Measurements from ENCODE around the gene DDAH2. TPM values are rescaled to one million over a fixed set of nuclear protein-coding genes. Genes with fewer than 3 reads are reported as not detected.
"Not testable (repeated sequence)": the region's sequence is repeated elsewhere in the genome, so short reads cannot be mapped to it uniquely, and the experiment has no call there.

The DDAH2 gene
- polyA plus RNA-seq, 4 donors, result 163 to 243 (median 200) TPM

DNA sequence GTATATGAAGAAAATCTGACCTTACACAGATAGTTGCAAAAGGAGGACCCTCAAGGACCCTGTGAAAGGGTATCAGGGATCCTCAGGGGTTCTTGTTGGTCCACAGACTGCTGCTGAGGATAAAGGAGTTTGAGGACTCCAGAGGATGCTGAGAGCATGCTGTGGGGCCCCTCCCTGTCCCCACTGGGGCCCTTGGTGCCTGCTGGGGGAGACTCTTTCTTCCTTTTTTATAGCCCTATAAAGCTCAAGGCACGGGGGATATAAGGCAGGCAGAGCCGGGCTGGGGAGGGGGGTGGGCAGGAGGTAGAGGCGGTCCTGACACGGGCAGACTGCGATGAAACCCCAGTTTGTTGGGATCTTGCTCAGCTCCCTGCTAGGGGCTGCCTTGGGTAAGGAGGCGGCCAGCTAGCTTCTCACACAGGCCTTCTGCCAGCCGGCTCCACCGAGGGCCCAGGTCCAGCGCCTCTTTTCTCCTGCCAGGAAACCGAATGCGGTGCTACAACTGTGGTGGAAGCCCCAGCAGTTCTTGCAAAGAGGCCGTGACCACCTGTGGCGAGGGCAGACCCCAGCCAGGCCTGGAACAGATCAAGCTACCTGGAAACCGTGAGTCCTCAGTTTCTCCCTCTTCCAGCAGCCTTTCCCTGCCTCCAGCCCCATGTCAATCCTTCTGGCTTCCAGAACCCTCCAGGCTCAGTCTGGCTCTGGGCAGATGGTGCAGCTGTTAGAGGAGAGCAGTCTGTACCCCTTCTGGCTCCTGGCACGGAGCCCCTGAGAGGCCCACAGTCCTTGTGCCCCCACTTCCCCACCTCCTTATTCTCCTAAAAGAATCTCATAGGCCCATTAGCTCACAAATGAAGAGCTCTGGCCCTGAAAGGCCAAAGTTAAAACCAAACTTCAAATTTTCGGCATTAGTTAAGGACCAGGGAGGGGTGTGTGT, 13.8 kb downstream of the DDAH2 start, which contains the start of gene LY6G6D:
Gene LY6G6D (plus strand): TSS at position 327 of the 937 bp plus-strand sequence. CDS start 8 bp downstream, at position 335.
- DNase-seq (ENCODE audit: low read depth in 4 of 4, low spot score in 2 of 4), result no peak

DNA sequence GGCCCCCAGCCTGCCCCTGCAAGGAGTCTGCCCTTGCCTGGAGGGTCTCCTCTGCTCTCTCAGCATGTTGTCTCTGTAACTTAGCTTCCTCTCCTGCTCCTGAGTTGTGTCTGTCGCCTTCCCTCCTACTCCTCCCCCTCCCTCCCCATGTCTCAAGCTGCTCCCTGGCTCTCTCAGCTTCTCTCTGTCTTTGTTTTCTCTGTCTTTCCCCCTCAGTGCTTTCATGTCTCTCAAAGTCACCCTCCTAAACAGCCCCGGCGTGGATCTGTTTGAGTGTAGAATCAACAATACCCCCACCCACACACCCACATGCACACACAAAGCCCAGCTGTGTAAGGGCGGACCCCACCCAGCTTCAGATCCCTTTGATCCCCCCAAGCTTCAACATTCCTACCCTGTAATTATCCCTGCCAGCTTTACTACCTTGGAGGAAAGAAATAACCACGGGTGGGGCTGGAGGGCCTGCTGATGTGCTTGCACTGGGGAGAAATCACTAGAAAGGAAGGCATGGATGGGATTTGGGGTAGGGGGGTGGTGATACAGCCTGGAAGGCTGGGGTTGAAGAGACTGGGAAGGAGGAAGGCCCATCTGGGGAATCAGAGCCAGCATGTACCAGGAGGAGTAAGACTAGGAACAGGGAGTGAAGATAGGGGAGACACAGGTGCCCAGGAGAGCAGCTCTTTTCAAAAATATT, 15.0 kb downstream of the DDAH2 start:
- peak in 2 of 4 donors; percentile 37 to 45 for DNase-seq (ENCODE audit: low read depth in 4 of 4, low spot score in 2 of 4)

DNA sequence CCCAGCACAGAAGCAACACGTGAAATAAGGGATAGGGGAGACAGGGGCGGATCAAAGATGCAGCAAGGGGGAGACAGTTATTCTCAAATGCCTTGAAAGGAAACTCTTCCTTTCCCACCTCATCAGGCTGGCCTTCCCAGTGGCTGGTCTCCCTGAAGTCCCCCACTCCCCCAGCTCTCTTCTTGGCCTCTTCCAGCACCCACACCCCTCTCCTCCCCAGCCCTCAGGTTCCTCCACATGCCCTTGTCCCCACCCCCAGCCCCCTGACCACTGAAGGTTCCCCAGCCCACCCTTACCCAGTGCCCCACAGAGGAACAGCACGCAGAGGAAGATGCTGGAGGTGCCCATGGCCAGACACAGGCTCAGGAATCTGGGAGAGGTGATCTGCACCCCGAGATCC, 15.6 kb downstream of the DDAH2 start:
- no peak for DNase-seq (ENCODE audit: low read depth in 4 of 4, low spot score in 2 of 4)

DNA sequence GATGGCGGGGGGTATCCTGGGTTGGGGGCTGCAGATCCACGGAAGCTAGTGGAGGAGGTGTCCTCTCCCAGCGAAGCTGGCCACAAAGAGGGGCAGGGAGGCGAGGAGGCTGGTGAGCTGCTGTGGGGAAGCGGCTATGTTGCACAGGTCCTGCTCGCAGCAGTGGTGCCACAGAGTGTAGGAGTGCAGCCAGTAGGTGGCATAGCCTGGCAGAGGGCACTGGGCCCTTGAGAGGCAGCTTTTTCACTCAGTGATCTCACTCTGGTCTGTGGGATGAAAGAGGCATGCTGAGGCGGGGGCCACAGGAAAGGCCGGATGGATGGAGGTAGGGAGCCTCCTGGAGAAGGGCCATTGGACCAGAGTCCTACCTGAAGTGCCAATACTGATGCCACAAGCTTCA, 16.8 kb downstream of the DDAH2 start:
- DNase-seq (ENCODE audit: low read depth in 4 of 4, low spot score in 2 of 4), result no peak

DNA sequence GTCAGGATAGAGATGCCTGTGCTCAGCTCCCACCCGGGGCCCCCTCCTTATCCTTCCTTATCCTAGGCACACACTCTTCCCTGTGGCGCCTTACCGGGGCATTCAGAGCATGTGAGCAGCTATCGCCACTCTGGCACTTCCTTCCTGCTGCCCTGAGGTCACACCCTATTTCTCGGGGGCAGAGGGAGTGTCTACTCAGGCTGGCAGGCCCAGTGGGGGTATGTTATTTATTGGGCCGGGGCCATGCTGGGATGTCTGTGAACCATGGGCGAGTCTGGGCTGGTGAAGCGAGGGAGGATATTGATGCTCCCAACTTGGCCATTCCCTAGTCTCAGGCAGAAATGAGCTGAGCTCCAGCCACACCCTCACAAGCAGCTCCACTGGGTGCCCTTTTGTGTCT, 17.9 kb downstream of the DDAH2 start:
- DNase-seq (ENCODE audit: low read depth in 4 of 4, low spot score in 2 of 4), result no peak

DNA sequence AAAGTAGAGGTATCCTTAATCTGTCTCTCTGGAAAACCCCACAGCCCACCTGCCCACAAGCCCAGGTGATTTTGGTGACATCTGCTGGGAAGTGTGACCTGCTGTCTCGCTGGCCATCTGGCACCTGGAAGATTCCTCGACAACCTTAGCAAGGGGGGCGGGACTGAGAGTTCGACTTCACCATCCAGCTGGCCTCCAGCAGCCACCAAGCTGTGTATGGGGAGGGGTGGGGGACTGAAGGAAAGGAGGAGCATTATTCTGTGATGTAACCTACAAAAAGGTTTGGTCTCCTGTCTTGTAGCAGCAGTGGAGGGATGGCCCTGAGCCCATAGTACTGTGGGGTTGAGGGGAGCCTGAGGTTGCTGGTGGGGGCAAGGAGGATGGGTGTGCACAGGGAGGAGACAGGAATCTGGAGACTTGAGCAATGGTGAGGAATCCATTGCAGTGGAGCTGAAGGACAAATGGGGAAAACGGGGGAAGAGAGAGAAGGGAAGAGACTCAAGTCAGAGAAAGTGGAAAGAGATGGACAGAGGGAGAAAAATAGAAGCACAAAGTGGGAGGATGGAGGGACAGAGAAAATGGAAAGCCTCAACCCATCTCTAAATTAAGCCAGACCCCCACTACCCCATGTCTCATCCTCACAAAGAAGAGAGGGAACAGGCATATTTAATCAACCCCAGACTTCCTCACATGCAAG, 18.4 kb downstream of the DDAH2 start:
- no peak for DNase-seq (ENCODE audit: low read depth in 4 of 4, low spot score in 2 of 4)

DNA sequence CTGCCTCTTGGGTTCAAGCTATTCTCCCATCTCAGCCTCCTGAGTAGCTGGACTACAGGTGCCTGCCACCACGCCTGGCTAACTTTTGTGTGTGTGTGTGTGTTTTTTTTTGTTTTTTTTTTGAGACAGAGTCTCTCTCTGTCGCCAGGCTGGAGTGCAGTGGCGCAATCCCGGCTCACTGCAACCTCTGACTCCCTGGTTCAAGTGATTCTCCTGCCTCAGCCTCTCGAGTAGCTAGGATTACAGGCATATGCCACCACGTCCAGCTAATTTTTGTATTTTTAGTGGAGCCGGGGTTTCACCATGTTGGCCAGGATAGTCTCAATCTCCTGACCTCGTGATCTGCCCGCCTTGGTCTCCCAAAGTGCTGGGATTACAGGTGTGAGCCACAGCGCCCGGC, 19.9 kb downstream of the DDAH2 start:
- DNase-seq (ENCODE audit: low read depth in 4 of 4, low spot score in 2 of 4), result not testable (repeated sequence)

DNA sequence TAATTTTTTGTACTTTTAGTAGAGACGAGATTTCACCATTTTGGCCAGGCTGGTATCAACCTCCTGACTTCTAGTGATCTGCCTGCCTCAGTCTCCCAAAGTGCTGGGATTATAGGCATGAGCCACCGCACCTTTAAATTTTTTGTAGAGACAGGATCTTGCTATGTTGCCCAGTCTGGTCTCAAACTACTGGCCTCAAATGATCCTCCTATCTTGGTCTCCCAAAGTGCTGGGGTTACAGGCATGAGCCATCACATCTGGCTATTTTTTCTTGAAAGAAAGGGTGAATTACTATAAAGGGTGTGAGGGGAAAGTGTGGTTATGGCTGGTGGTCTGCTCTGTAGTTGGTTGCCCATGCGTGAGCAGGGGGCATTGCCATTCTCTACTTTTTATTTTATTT, 20.9 kb downstream of the DDAH2 start:
- no peak for DNase-seq (ENCODE audit: low read depth in 4 of 4, low spot score in 2 of 4)

DNA sequence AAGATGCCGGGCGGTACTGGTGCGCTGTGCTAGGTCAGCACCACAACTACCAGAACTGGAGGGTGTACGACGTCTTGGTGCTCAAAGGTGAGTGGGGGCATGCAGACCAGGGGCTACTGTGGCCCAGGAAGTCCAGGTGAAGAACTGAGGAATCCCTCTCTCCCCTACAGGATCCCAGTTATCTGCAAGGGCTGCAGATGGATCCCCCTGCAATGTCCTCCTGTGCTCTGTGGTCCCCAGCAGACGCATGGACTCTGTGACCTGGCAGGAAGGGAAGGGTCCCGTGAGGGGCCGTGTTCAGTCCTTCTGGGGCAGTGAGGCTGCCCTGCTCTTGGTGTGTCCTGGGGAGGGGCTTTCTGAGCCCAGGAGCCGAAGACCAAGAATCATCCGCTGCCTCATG, 21.4 kb downstream of the DDAH2 start:
- DNase-seq (ENCODE audit: low read depth in 4 of 4, low spot score in 2 of 4), result no peak

DNA sequence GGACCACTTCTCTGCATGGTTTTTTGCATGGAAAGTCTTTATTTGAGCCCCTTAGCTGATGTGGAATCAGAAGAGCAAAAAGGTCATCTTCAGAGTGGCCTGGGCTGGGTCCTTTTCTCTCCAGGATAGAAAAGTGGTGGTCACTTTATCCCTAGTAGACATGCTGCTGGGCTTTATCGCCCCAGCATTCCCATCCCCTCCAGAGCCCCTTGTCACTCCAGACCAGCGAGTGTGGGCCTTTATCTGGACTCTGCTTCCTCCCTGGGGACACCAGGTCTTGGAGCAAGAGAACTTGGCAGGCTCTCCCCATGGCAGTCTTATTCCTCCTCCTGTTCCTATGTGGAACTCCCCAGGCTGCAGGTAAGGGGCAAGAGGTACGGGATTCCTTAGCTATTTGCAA, 22.5 kb downstream of the DDAH2 start, which contains the start of gene LY6G6F:
Gene LY6G6F (plus strand): TSS at position 268 of the 400 bp plus-strand sequence. CDS start 41 bp downstream, at position 309.
- no peak for DNase-seq (ENCODE audit: low read depth in 4 of 4, low spot score in 2 of 4)

DNA sequence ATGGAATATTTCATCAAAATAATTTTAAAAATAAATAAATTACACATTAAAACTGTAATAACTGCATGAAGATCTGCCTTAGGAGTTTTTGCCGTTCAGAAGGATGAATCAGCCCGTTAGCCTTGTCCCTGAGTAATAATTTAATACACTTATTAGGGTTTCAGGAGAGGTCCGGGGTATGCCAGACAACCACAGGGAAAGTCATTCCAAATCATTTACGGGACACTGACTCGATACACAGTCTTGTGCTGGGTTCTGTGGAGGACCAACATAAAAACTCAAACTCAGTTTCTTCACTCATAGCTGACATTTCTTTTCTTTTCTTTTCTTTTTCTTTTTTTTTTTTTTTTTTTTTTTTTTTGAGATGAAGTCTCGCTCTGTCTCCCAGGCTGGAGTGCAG, 23.2 kb downstream of the DDAH2 start:
- DNase-seq (ENCODE audit: low read depth in 4 of 4, low spot score in 2 of 4), result no peak

DNA sequence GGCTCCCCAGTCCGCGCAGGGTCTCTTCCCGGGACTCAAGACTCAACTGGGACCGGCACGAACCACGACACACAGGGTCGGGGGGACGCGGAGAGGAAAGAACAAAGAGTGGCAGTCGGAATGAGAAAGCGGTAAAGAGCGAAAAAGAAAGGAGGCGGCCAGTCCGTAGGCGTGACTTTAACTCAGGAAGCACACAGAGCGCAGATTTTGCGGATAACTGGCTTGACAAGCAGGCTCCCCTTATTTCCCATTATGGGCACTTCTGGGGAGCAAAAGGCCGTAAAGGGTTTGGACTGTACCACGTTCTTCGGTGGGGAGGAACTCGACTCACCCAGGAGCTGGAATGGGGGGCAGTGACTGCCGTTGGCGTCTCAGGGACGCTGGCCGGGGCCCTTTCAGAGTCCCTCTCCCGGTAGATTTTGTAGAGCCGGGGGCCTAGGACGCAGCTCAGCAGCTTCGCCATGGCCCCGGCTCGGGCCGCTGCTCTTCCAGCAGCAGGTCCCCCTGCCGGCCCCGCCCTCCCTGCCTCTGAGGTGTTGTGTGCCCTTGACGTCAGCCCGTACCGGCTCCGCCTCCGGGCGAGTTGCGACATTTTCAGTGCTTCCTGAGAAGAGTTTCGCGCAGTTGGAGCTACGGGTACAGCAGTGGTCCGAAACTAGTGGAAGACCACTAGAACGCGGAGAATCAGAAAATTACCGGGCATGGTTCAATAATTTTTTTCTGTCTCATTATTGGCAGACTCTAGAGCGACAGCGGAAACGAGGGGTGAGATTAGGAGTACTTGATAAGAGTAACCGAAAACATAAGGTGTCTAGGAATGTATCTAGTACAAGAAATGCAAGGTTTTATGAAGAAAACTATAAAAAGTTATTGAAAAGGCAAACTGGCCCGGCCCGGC, 26.0 kb downstream of the DDAH2 start, which contains the start of gene ABHD16A:
Gene ABHD16A (minus strand): TSS at position 506 of the 898 bp plus-strand sequence. CDS start 43 bp downstream, at position 463.
- DNase-seq (ENCODE audit: low read depth in 4 of 4, low spot score in 2 of 4), result peak; percentile 91 to 98 (median 96)

DNA sequence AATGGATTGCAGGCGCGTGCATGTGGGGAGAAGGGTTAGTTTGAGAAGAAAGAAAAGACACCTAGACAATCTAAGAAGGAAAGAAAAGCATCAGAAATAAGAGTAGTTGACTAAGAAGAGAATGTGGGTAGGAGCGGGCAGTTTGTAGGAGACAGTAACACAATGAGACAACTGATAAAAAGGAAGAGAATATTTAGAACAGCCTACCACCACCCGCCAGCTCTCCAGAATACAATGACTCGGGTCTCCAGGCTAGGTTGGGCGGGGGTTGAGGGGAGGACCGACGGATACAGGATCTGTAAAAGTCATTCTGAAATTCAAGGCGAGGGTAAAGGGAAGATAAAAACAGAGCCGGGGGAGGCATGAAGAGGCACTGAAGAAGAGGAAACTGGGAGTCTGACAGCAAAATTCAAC, 26.7 kb downstream of the DDAH2 start:
- DNase-seq (ENCODE audit: low read depth in 4 of 4, low spot score in 2 of 4), result no peak

DNA sequence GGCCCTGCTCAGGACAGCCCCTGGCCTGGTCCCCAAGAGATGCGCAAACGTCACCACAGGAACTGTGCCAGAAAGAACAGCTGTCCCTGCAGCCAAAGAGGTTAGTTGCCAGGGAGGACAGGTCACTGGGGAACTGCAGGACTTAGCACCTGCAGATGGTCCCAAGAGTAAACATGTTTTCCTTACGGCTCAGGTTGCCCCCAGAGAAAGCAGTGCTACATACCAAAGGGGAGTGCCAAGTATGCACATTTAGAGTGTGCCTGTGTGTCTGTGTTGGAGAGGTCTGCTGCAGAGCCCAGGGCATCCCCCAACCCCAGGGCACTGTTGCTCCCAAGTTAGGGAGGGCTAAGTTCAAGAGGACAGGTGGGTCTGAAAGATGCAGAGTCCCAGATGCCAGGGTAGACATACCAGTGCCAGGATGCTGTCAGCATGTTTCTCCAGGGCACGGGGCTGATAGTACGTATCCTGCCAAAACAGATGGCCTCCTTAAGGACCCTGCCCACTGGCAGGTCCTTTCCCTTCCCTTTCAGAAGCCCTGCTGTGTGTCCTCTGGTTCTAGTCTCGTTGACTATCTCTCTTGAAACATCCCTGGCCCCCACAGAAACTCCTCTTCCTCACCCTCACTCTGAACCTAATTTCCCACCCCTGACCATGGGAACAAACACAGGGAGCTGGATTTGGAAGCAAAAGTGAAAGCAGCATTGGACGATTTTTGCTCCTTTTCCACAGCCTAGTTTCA, 27.3 kb downstream of the DDAH2 start:
- no peak for DNase-seq (ENCODE audit: low read depth in 4 of 4, low spot score in 2 of 4)

DNA sequence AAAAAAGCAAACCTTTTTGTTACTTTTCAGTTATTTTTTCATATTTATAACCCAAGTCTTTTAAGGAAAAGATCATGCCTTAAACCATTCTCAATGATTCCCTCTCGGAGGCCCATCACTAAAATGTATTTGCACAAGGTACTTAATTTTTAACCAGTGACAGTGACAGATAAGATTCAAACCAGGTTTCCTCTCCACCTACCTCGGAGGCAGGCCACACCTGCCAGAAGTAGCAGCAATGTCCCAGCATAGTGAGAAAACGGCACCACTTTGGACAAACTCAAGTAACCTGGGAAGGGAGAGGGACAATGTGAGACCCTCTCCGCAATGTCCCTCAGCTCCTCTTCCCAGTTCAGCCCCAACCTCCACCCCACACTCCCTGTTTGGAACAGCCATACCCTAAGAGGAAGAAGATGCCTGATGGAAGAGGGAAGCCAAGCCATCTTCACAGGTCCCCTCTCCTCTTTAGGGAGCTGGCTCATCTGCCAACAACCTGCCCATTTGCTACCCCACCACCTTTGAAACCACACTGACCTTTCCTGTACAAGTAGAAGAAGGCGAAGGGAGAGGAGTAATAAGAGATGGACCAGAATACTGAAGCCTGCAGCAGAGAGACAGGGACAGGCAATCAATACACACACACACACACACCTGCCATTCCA, 28.2 kb downstream of the DDAH2 start:
- no peak for DNase-seq (ENCODE audit: low read depth in 4 of 4, low spot score in 2 of 4)

DNA sequence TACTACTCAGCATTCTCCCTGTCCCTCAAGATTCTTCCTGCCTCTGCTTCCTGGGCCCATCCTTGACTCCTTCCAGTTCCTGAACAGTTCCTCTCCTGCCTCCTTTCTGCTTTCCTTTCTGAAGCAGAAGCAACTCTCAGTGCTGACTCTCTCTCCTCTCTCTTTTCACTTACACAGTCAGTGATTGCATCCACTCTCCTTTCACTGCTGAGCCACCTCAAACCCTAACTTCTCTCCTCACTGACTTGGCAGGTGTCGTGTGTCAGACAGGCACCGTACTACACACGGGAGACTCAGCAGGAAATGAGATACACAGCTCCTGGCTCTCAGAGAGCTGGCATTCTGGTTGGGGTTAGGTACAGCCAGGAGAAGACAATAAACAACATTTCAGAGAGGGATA, 31.5 kb downstream of the DDAH2 start:
- no peak for DNase-seq (ENCODE audit: low read depth in 4 of 4, low spot score in 2 of 4)

DNA sequence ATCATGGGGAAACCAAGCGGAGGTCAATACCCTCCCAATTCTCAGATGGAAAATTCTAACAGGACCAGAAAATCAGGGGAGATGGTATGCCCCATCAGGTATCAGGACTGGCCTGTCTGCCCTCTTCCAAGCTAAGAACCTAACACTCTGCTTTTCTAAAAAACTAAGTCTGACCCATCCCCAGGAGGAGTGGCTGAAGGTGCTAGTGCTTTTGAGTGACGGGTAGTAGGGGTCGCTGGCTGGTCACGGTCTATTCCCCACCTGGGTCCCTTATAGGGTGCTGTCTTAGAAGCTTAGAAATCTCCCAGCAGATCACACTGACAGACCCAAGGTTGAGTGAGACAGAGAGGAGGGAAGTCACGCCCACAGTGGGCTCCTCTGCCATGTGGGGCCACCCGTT, 35.6 kb downstream of the DDAH2 start:
- DNase-seq (ENCODE audit: low read depth in 4 of 4, low spot score in 2 of 4), result no peak

DNA sequence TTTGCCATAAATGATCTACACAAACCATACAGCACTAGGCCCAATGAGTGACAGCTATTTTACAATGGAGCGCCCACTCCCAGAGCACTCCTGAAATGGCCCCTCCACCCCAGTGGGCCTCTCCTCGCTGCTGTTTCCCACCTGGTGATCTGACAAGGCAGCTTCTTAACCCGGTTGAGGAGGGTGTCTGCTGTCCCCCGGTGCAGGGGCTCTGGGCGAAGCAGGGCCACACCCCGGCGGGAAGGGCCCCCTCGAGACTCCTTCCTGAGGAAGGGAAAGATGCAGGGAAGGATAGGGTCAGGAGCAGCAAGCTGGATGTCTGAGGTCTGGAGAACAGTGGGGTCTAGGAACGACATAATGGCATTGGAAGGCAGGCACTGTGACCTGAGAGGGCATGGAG, 36.2 kb downstream of the DDAH2 start:
- DNase-seq (ENCODE audit: low read depth in 4 of 4, low spot score in 2 of 4), result no peak

DNA sequence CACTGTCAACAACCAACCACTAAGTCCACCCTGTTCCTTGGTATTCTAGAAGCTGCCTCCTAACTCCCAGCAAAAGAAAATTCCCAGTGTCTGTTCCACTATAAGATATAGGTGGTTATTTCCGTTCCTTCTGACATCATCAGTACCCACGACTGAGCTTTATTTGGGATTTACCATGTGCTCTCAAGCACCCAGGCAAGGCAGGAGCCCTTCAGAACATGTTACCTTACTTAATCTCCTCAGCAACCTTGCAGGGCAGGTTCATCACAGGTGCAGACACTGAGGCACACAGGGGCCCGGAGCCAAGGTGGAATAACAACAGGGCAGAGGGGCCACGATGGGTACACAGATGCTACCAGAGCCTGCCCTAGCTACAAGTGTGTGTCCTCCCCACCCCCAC, 36.7 kb downstream of the DDAH2 start:
- DNase-seq (ENCODE audit: low read depth in 4 of 4, low spot score in 2 of 4), result no peak
